H1 (cell line): Measurements from ENCODE around the gene LRR1.

Experiments
- CEBPB ChIP-seq: IDR thresholded peaks from 2 replicates; pipeline ENCODE4 v1.6.1; 2012; ENCODE audit warnings: low read depth, low read length
- EP300 ChIP-seq, 2 experiments: IDR thresholded peaks; 1 replicate in 1 of 2; 2 replicates in 1 of 2; pipeline ENCODE4 v1.6.1; 2011 to 2012; ENCODE audit warnings: low read depth in 2 of 2, low read length in 2 of 2, mild to moderate bottlenecking in 2 of 2, borderline replicate concordance in 1 of 2, inconsistent platforms in 1 of 2, moderate library complexity in 1 of 2
- EZH2 ChIP-seq: fragments of 200-600 bp; sonication (generic); IDR thresholded peaks from 2 replicates; pipeline ENCODE4 v1.7.1; 2012; ENCODE audit warnings: low read depth, mild to moderate bottlenecking, moderate library complexity, low read length, inconsistent platforms; ENCODE audit not compliant: severe bottlenecking
- GABPA ChIP-seq: IDR thresholded peaks from 2 replicates; pipeline ENCODE4 v1.6.1; 2011; ENCODE audit warnings: mild to moderate bottlenecking, low read length, moderate library complexity, borderline replicate concordance; ENCODE audit not compliant: insufficient read depth
- MAFK ChIP-seq: IDR thresholded peaks from 2 replicates; pipeline ENCODE4 v1.6.1; 2012; ENCODE audit warnings: low read depth, mild to moderate bottlenecking, improper control_type of control experiment, low read length
- TAF1 ChIP-seq: IDR thresholded peaks from 2 replicates; pipeline ENCODE4 v1.6.1; 2011; ENCODE audit warnings: mild to moderate bottlenecking, low read depth, low read length
- ZNF274 ChIP-seq: IDR thresholded peaks from 2 replicates; pipeline ENCODE4 v1.7.0; 2012; ENCODE audit warnings: low read length, borderline replicate concordance; ENCODE audit errors: extremely low read depth
- TF ChIP-seq, protein P1 (sequence below), 3 experiments: IDR thresholded peaks; 1 replicate in 2 of 3; 2 replicates in 1 of 3; pipeline versions ENCODE4 v1.5.1 to v1.6.1; 2011; ENCODE audit warnings: low read length in 3 of 3, mild to moderate bottlenecking in 3 of 3, inconsistent platforms in 2 of 3, low read depth in 1 of 3, moderate library complexity in 1 of 3; ENCODE audit not compliant: insufficient read depth in 1 of 3; ENCODE audit errors: control extremely low read depth in 1 of 3
- TF ChIP-seq, protein P2 (sequence below): IDR thresholded peaks from 2 replicates; pipeline ENCODE4 v1.6.1; 2012; ENCODE audit warnings: inconsistent platforms

DNA sequence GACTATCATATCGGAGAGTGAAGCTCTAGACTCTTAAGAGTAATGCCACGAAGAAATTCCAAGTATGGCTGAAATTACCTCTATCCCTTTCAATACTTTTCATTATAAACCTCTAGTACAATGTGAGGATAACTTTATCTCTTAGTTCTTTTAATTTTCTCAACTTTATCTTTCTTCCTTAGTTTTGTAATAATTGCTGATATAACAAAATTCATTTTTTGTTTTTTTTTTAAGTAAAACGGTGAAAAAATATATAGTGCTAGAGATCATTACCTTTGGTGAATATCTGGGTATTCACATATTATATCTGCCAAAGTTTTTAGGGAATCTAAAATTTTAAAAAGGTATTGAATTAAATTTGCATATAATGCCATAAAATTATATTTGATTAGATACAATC lies 55.8 kb downstream of the LRR1 start:
- TF ChIP-seq CEBPB (no peak), EZH2 (no peak), ZNF274 (no peak), TAF1 (no peak), GABPA (no peak), MAFK (no peak), EP300 (IDR thresholded peaks at IDR 0.05; ENCODE audit: borderline replicate concordance in 1 of 2, low read depth in 2 of 2, low read length in 2 of 2) (no peak)
- TF ChIP-seq, protein P1, sequence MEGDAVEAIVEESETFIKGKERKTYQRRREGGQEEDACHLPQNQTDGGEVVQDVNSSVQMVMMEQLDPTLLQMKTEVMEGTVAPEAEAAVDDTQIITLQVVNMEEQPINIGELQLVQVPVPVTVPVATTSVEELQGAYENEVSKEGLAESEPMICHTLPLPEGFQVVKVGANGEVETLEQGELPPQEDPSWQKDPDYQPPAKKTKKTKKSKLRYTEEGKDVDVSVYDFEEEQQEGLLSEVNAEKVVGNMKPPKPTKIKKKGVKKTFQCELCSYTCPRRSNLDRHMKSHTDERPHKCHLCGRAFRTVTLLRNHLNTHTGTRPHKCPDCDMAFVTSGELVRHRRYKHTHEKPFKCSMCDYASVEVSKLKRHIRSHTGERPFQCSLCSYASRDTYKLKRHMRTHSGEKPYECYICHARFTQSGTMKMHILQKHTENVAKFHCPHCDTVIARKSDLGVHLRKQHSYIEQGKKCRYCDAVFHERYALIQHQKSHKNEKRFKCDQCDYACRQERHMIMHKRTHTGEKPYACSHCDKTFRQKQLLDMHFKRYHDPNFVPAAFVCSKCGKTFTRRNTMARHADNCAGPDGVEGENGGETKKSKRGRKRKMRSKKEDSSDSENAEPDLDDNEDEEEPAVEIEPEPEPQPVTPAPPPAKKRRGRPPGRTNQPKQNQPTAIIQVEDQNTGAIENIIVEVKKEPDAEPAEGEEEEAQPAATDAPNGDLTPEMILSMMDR (IDR thresholded peaks at IDR 0.05; ENCODE audit: control extremely low read depth in 1 of 3, insufficient read depth in 1 of 3, low read depth in 1 of 3, low read length in 3 of 3), result no peak
- TF ChIP-seq, protein P2, sequence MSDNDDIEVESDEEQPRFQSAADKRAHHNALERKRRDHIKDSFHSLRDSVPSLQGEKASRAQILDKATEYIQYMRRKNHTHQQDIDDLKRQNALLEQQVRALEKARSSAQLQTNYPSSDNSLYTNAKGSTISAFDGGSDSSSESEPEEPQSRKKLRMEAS, result no peak
